ENCODE data around the gene SLC38A3. TPM values are rescaled to one million over a fixed set of nuclear protein-coding genes. Genes with fewer than 3 reads are reported as not detected.

The SLC38A3 gene
- total and polyA plus RNA-seq, 2 experiments from 2014 or later = 0.36 TPM; not detected in 1

- Histone ChIP-seq H3K9ac (no peak overlapping the region), H2AFZ (no peak overlapping the region), H4K20me1 (ENCODE audit: insufficient read depth) (no peaks in the 10 kb centered on the region), H3K4me1 (ENCODE audit: insufficient read depth) (peaks cover 47% of the 10 kb centered on the region), H3K27me3 (replicated peaks; ENCODE audit: insufficient read depth) (no peaks in the 10 kb centered on the region), H3F3A (ENCODE audit: insufficient read depth) (peaks cover 32% of the 10 kb centered on the region), H3K4me3 (no peak overlapping the region), H3K4me2 (ENCODE audit: unreplicated experiment) (no peak overlapping the region), H3K79me2 (ENCODE audit: insufficient read depth) (peaks cover 92% of the 10 kb centered on the region), H3K36me3 (ENCODE audit: low read depth) (peaks cover 4% of the 10 kb centered on the region; the same call in 1 of the 2 replicates), H3K9me3 (ENCODE audit: low read depth) (no peaks in the 10 kb centered on the region), H3K9me2 (ENCODE audit: insufficient read depth) (no peaks in the 10 kb centered on the region), H3K27ac (no peak overlapping the region)
- DNase-seq = no peak
- in situ Hi-C loops (cut with MboI) = no loop called here
- WGBS, 2 experiments (ENCODE audit: low coverage in 1 of 2, low lambda C conversion rate in 2 of 2, missing lambda C conversion rate in 2 of 2) = 86 to 89% methylated on average over 5 of the region's 5 CpGs
- TF ChIP-seq EZH2phosphoT487 (IDR thresholded peaks at IDR 0.05; ENCODE audit: insufficient read depth, low read depth) (no peak), EZH2 (IDR thresholded peaks at IDR 0.05; ENCODE audit: insufficient read depth, poor library complexity, severe bottlenecking) (no peak)
Measured at GRCh38 chr3:50249457-50249856, 44.4 kb downstream of the SLC38A3 start.

- TF ChIP-seq EZH2 (IDR thresholded peaks at IDR 0.05; ENCODE audit: insufficient read depth, poor library complexity, severe bottlenecking) (no peak), EZH2phosphoT487 (IDR thresholded peaks at IDR 0.05; ENCODE audit: insufficient read depth, low read depth) (no peak)
- no peaks in the 10 kb centered on the region for H4K20me1 ChIP-seq (ENCODE audit: insufficient read depth)
- H3K36me3 ChIP-seq (ENCODE audit: low read depth) = peaks cover 4% of the 10 kb centered on the region; the same call in 1 of the 2 replicates
- no peaks in the 10 kb centered on the region for H3K9me2 ChIP-seq (ENCODE audit: insufficient read depth)
- WGBS, 2 experiments (ENCODE audit: low coverage in 1 of 2, low lambda C conversion rate in 2 of 2, missing lambda C conversion rate in 2 of 2) = 81 to 100% methylated on average over 4 of the region's 4 CpGs
- peaks cover 43% of the 10 kb centered on the region for H3K4me1 ChIP-seq (ENCODE audit: insufficient read depth)
- peaks cover 92% of the 10 kb centered on the region for H3K79me2 ChIP-seq (ENCODE audit: insufficient read depth)
- no peaks in the 10 kb centered on the region for H3K9me3 ChIP-seq (ENCODE audit: low read depth)
- peak overlapping the region; percentile 3; the same call in 1 of the 2 replicates for H3K27ac ChIP-seq
- H2AFZ ChIP-seq = no peak overlapping the region
- in situ Hi-C loops (cut with MboI) = no loop called here
- H3K9ac ChIP-seq = no peak overlapping the region
- no peak overlapping the region for H3K4me2 ChIP-seq (ENCODE audit: unreplicated experiment)
- H3K27me3 ChIP-seq (replicated peaks; ENCODE audit: insufficient read depth) = no peaks in the 10 kb centered on the region
- no peak for DNase-seq
- no peak overlapping the region for H3K4me3 ChIP-seq
- H3F3A ChIP-seq (ENCODE audit: insufficient read depth) = peaks cover 24% of the 10 kb centered on the region
Measured at GRCh38 chr3:50250514-50250913, 45.4 kb downstream of the SLC38A3 start.

GRCh38 chr3:50251220-50251619, 46.1 kb downstream of the SLC38A3 start:
- peaks cover 4% of the 10 kb centered on the region; the same call in 1 of the 2 replicates for H3K36me3 ChIP-seq (ENCODE audit: low read depth)

GRCh38 chr3:50254577-50255250, 49.6 kb downstream of the SLC38A3 start:
- Histone ChIP-seq H3K4me1 (ENCODE audit: insufficient read depth) (peaks cover 13% of the 10 kb centered on the region), H3K27me3 (replicated peaks; ENCODE audit: insufficient read depth) (no peaks in the 10 kb centered on the region), H3K4me2 (ENCODE audit: unreplicated experiment) (no peak overlapping the region), H3K9me3 (ENCODE audit: low read depth) (no peaks in the 10 kb centered on the region), H4K20me1 (ENCODE audit: insufficient read depth) (no peaks in the 10 kb centered on the region), H3K4me3 (no peak overlapping the region), H3F3A (ENCODE audit: insufficient read depth) (peaks cover 10% of the 10 kb centered on the region; the same call in 1 of the 2 replicates), H3K36me3 (ENCODE audit: low read depth) (peaks cover 17% of the 10 kb centered on the region), H3K9me2 (ENCODE audit: insufficient read depth) (no peaks in the 10 kb centered on the region), H3K27ac (peak overlapping the region; percentile 49), H2AFZ (no peak overlapping the region), H3K79me2 (ENCODE audit: insufficient read depth) (peaks cover 77% of the 10 kb centered on the region), H3K9ac (0 out of 2 replicates have a peak overlapping the region, but pooled peaks have one; percentile 26)
- in situ Hi-C loops (cut with MboI) = no loop called here
- peak; percentile 65 for DNase-seq
- TF ChIP-seq EZH2 (IDR thresholded peaks at IDR 0.05; ENCODE audit: insufficient read depth, poor library complexity, severe bottlenecking) (no peak), EZH2phosphoT487 (IDR thresholded peaks at IDR 0.05; ENCODE audit: insufficient read depth, low read depth) (no peak)
- WGBS, 2 experiments (ENCODE audit: low coverage in 1 of 2, low lambda C conversion rate in 2 of 2, missing lambda C conversion rate in 2 of 2) = 63 to 65% methylated on average over 8 of the region's 8 CpGs

More at GRCh38 chr3:50251220-50251619, 46.1 kb downstream of the SLC38A3 start:
- H3K4me3 ChIP-seq = no peak overlapping the region
- peaks cover 37% of the 10 kb centered on the region for H3K4me1 ChIP-seq (ENCODE audit: insufficient read depth)
- H3K9me2 ChIP-seq (ENCODE audit: insufficient read depth) = no peaks in the 10 kb centered on the region
- H3K9me3 ChIP-seq (ENCODE audit: low read depth) = no peaks in the 10 kb centered on the region
- 31 to 39% methylated on average over 8 of the region's 8 CpGs for WGBS, 2 experiments (ENCODE audit: low coverage in 1 of 2, low lambda C conversion rate in 2 of 2, missing lambda C conversion rate in 2 of 2)
- H4K20me1 ChIP-seq (ENCODE audit: insufficient read depth) = no peaks in the 10 kb centered on the region
- no peaks in the 10 kb centered on the region for H3K27me3 ChIP-seq (replicated peaks; ENCODE audit: insufficient read depth)
- in situ Hi-C loops (cut with MboI) = no loop called here
- peak overlapping the region; percentile 66 for H3K27ac ChIP-seq
- TF ChIP-seq EZH2 (IDR thresholded peaks at IDR 0.05; ENCODE audit: insufficient read depth, poor library complexity, severe bottlenecking) = no peak
- TF ChIP-seq EZH2phosphoT487 (IDR thresholded peaks at IDR 0.05; ENCODE audit: insufficient read depth, low read depth) = no peak
- peaks cover 18% of the 10 kb centered on the region for H3F3A ChIP-seq (ENCODE audit: insufficient read depth)
- H2AFZ ChIP-seq = no peak overlapping the region
- peak; percentile 96 for DNase-seq
- H3K79me2 ChIP-seq (ENCODE audit: insufficient read depth) = peaks cover 91% of the 10 kb centered on the region
- no peak overlapping the region for H3K4me2 ChIP-seq (ENCODE audit: unreplicated experiment)
- H3K9ac ChIP-seq = no peak overlapping the region

Data from GM23248 (cell line).